SK-N-SH treated with all-trans-retinoic acid at 6 μM for 48 hours (cell line): ENCODE data around the gene CP.

Experiments
- ARNTL ChIP-seq: fragments of 450-650 bp; formaldehyde crosslinking; IDR thresholded peaks from 2 replicates; pipeline ENCODE4 v1.5.0; 2020; ENCODE audit warnings: low read depth, mild to moderate bottlenecking, moderate library complexity, borderline replicate concordance
- GLIS3 ChIP-seq: fragments of 250-450 bp; sonication (Bioruptor Pico); IDR thresholded peaks from 2 replicates; pipeline ENCODE4 v1.5.0; 2020; ENCODE audit warnings: mild to moderate bottlenecking, moderate library complexity
- PATZ1 ChIP-seq: fragments of 250-450 bp; sonication (Bioruptor Pico); IDR thresholded peaks from 2 replicates; pipeline ENCODE4 v1.8.0; 2020; ENCODE audit warnings: mild to moderate bottlenecking, moderate library complexity, borderline replicate concordance
- RARB ChIP-seq: fragments of 250-450 bp; sonication (Bioruptor Pico); IDR thresholded peaks from 2 replicates; pipeline ENCODE4 v1.8.0; 2021; ENCODE audit warnings: mild to moderate bottlenecking, moderate library complexity
- SNAI2 ChIP-seq: fragments of 250-450 bp; sonication (Bioruptor Pico); IDR thresholded peaks from 2 replicates; pipeline ENCODE4 v1.5.0; 2020; ENCODE audit warnings: mild to moderate bottlenecking, moderate library complexity
- TOX ChIP-seq: fragments of 250-450 bp; sonication (Bioruptor Pico); IDR thresholded peaks from 2 replicates; pipeline ENCODE4 v1.8.0; 2021; ENCODE audit warnings: mild to moderate bottlenecking, moderate library complexity, borderline replicate concordance
- ZFP3 ChIP-seq: fragments of 250-450 bp; sonication (Bioruptor Pico); IDR thresholded peaks from 2 replicates; pipeline ENCODE4 v1.5.0; 2020; ENCODE audit warnings: mild to moderate bottlenecking, moderate library complexity
- ZNF565 ChIP-seq: fragments of 450-650 bp; formaldehyde crosslinking; conservative IDR thresholded peaks from 2 replicates; pipeline ENCODE4 v1.5.0; 2020; ENCODE audit warnings: low read depth, mild to moderate bottlenecking, moderate library complexity

GRCh38 chr3:149251186-149251585 lies 29.6 kb upstream of the CP start:
- TF ChIP-seq SNAI2 (CRISPR knock-in tag) (no peak), ZNF565 (CRISPR knock-in tag) (no peak), ARNTL (CRISPR knock-in tag) (no peak), PATZ1 (CRISPR knock-in tag) (no peak), GLIS3 (CRISPR knock-in tag) (no peak), RARB (CRISPR knock-in tag) (no peak), TOX (CRISPR knock-in tag) (no peak), ZFP3 (CRISPR knock-in tag) (no peak)
